CD4-positive, alpha-beta T cell treated with Interleukin-21 for 1 hour (primary cell): ENCODE data around the gene ARHGEF33.

ENCODE experiments used
- DNase-seq: peaks from one replicate; pipeline ENCODE4 v3.0.0-alpha.2; 2020

ARHGEF33 gene

GRCh38 chr2:38889575-38889974 lies at the start of gene ARHGEF33:
TSS of gene ARHGEF33 (plus strand) at chr2:38889875. CDS start at chr2:38919448, 29,573 bp downstream.
- no peak for DNase-seq

GRCh38 chr2:38850045-38850444 lies 39.6 kb upstream of the ARHGEF33 start:
- DNase-seq, result no peak

GRCh38 chr2:38856165-38856564 lies 33.5 kb upstream of the ARHGEF33 start:
- no peak for DNase-seq

- DNase-seq, result no peak
These were observed 27.2 kb upstream of the ARHGEF33 start for GRCh38 chr2:38862476-38862875.

- DNase-seq, result peak; percentile 20
These were observed 26.5 kb upstream of the ARHGEF33 start for GRCh38 chr2:38863061-38863695.

GRCh38 chr2:38866773-38867443 lies 22.8 kb upstream of the ARHGEF33 start:
- DNase-seq, result no peak

GRCh38 chr2:38871432-38871831 lies 18.2 kb upstream of the ARHGEF33 start:
- DNase-seq, result no peak

GRCh38 chr2:38873763-38874162 lies 15.9 kb upstream of the ARHGEF33 start:
- no peak for DNase-seq

- DNase-seq, result no peak
These were observed 14.5 kb upstream of the ARHGEF33 start for GRCh38 chr2:38875227-38875575.

GRCh38 chr2:38875576-38876367 lies 13.9 kb upstream of the ARHGEF33 start, which contains the start of the genes DHX57 and MORN2:
TSS of gene DHX57 (minus strand) at chr2:38875934. CDS start at chr2:38868405, 7,529 bp downstream.
TSS of gene MORN2 (plus strand) at chr2:38875976.
- DNase-seq, result peak; percentile 82

GRCh38 chr2:38876407-38876806 lies 13.3 kb upstream of the ARHGEF33 start:
- no peak for DNase-seq

- no peak for DNase-seq
These were observed 3.6 kb upstream of the ARHGEF33 start for GRCh38 chr2:38886063-38886462.

- no peak for DNase-seq
These were observed 2.3 kb upstream of the ARHGEF33 start for GRCh38 chr2:38887347-38887746.

- no peak for DNase-seq
These were observed 1.6 kb upstream of the ARHGEF33 start for GRCh38 chr2:38887902-38888554.

- no peak for DNase-seq
These were observed 630 bp upstream of the ARHGEF33 start for GRCh38 chr2:38889045-38889444.

- DNase-seq, result no peak
These were observed 3.1 kb downstream of the ARHGEF33 start for GRCh38 chr2:38892819-38893218.

- DNase-seq, result no peak
These were observed 8.6 kb downstream of the ARHGEF33 start for GRCh38 chr2:38898256-38898655.

GRCh38 chr2:38900726-38901125 lies 11.1 kb downstream of the ARHGEF33 start:
- DNase-seq, result no peak

- DNase-seq, result no peak
These were observed 15.6 kb downstream of the ARHGEF33 start for GRCh38 chr2:38905251-38905650.

GRCh38 chr2:38907242-38907641 lies 17.6 kb downstream of the ARHGEF33 start:
- DNase-seq, result no peak

GRCh38 chr2:38907743-38908562 lies 18.3 kb downstream of the ARHGEF33 start:
- no peak for DNase-seq

GRCh38 chr2:38909872-38910271 lies 20.2 kb downstream of the ARHGEF33 start:
- no peak for DNase-seq
